Lower leg skin (tissue), 4 donors: ENCODE results near the gene HOXA5. TPM values are rescaled to one million over a fixed set of nuclear protein-coding genes. Genes with fewer than 3 reads are reported as not detected.

Source experiments
- DNase-seq, 2 donors: peaks; one replicate each; pipeline ENCODE4 v3.0.0-alpha.2; 2019; ENCODE audit warnings: low spot score in 2 of 2
- H3K4me3 ChIP-seq: fragments of 200-600 bp; sonication (generic); 2 replicates; pipeline ENCODE4 v1.5.1; 2017; ENCODE audit warnings: mild to moderate bottlenecking, low read depth; ENCODE audit not compliant: poor library complexity, severe bottlenecking
- CTCF ChIP-seq, 3 donors: fragments of 450-650 bp; IDR thresholded peaks; one replicate each; pipeline ENCODE4 v1.5.1; 2016; ENCODE audit warnings: antibody characterized with exemption in 3 of 3, mild to moderate bottlenecking in 3 of 3, moderate library complexity in 2 of 3
- POLR2A ChIP-seq, 2 donors: fragments of 450-650 bp; IDR thresholded peaks; one replicate each; pipeline ENCODE4 v1.6.1; 2016 to 2017; ENCODE audit warnings: antibody characterized with exemption in 2 of 2, mild to moderate bottlenecking in 1 of 2, moderate library complexity in 1 of 2
- WGBS, 2 donors: methylation state at CpG; one replicate each; pipeline ENCODE4 v1.1.5; 2018; 5-methylcytosine and 5-hydroxymethylcytosine counted together
- intact Hi-C: fragments of 100-400 bp; cut with DNase I; formaldehyde crosslinking; loops from one replicate; pipeline ENCODE4 v1.15.0; 2023; ENCODE audit warnings: low total_unique reads
- total RNA-seq, 4 donors: library from RNA; depleted of rRNA; stranded (reverse); fragments of >200 nt; gene quantifications; one replicate each; pipeline ENCODE4 v1.1.0, GENCODE V29; 2016

The HOXA5 gene
- total RNA-seq, 4 donors from 2014 or later, result 5.1 to 15.1 (median 6.1) TPM

GRCh38 chr7:27118580-27118979 is 24.9 kb downstream of the HOXA5 start:
- no peak for TF ChIP-seq CTCF (IDR thresholded peaks at IDR 0.05)
- no peak for TF ChIP-seq POLR2A (IDR thresholded peaks at IDR 0.05)
- H3K4me3 ChIP-seq, result no peak overlapping the region
- DNase-seq, result peak in 1 of 2 donors; percentile 29
- intact Hi-C loops, result no loop called here
- 74 to 81% methylated on average over 3 of the region's 3 CpGs for WGBS, 2 donors

- 74 to 81% methylated on average over 19 of the region's 19 CpGs for WGBS, 2 donors
- intact Hi-C loops, result no loop called here
- no peak overlapping the region for H3K4me3 ChIP-seq
- TF ChIP-seq POLR2A (IDR thresholded peaks at IDR 0.05) (no peak), CTCF (IDR thresholded peaks at IDR 0.05) (no peak)
- peak in 1 of 2 donors; percentile 49 for DNase-seq
Measured at GRCh38 chr7:27117887-27118491, 25.5 kb downstream of the HOXA5 start.

- WGBS, 2 donors, result 83 to 87% methylated on average over 12 of the region's 12 CpGs
- no peak for DNase-seq
- intact Hi-C loops, result no loop called here
- TF ChIP-seq POLR2A (IDR thresholded peaks at IDR 0.05) (no peak), CTCF (IDR thresholded peaks at IDR 0.05) (no peak)
- H3K4me3 ChIP-seq, result no peak overlapping the region
Measured at GRCh38 chr7:27116962-27117886, 26.3 kb downstream of the HOXA5 start.

- WGBS, 2 donors, result 79 to 83% methylated on average over 20 of the region's 20 CpGs
- DNase-seq, result no peak
- no peak for TF ChIP-seq CTCF (IDR thresholded peaks at IDR 0.05)
- no peak for TF ChIP-seq POLR2A (IDR thresholded peaks at IDR 0.05)
- intact Hi-C loops, result no loop called here
- no peak overlapping the region for H3K4me3 ChIP-seq
Measured at GRCh38 chr7:27116031-27116961, 27.2 kb downstream of the HOXA5 start.

- intact Hi-C loops, result no loop called here
- no peak overlapping the region for H3K4me3 ChIP-seq
- 78 to 85% methylated on average over 34 to 45 of the region's 45 CpGs for WGBS, 2 donors
- no peak for DNase-seq
- TF ChIP-seq CTCF (IDR thresholded peaks at IDR 0.05), result no peak
- no peak for TF ChIP-seq POLR2A (IDR thresholded peaks at IDR 0.05)
Measured at GRCh38 chr7:27115221-27116026, 28.1 kb downstream of the HOXA5 start.
